Suprapubic skin (tissue), 4 donors: Measurements from ENCODE around the gene SLK. TPM values are rescaled to one million over a fixed set of nuclear protein-coding genes. Genes with fewer than 3 reads are reported as not detected.

Source experiments
- DNase-seq, 2 donors: peaks; one replicate each; pipeline ENCODE4 v3.0.0-alpha.2; 2019; ENCODE audit warnings: low spot score in 2 of 2
- H3K27ac ChIP-seq: fragments of 200-600 bp; sonication (generic); one replicate; pipeline ENCODE4 v1.5.1; 2019
- H3K27me3 ChIP-seq: fragments of 200-600 bp; sonication (generic); one replicate; pipeline ENCODE4 v1.5.1; 2019
- H3K36me3 ChIP-seq: fragments of 200-600 bp; sonication (generic); one replicate; pipeline ENCODE4 v1.5.1; 2019
- H3K4me1 ChIP-seq: fragments of 200-600 bp; sonication (generic); one replicate; pipeline ENCODE4 v1.5.1; 2019
- H3K4me3 ChIP-seq: fragments of 200-600 bp; sonication (generic); one replicate; pipeline ENCODE4 v1.5.1; 2019; ENCODE audit warnings: mild to moderate bottlenecking
- H3K9me3 ChIP-seq: fragments of 200-600 bp; sonication (generic); one replicate; pipeline ENCODE4 v1.5.1; 2019
- EP300 ChIP-seq: sonication (generic); formaldehyde crosslinking; IDR thresholded peaks from one replicate; pipeline ENCODE4 v1.6.1; 2017; ENCODE audit warnings: antibody characterized with exemption
- POLR2A ChIP-seq, 2 donors: fragments of 450-650 bp; IDR thresholded peaks; one replicate each; pipeline ENCODE4 v1.6.1; 2017; ENCODE audit warnings: antibody characterized with exemption in 2 of 2, mild to moderate bottlenecking in 2 of 2, moderate library complexity in 2 of 2
- POLR2AphosphoS5 ChIP-seq, 3 donors: sonication (generic); formaldehyde crosslinking; IDR thresholded peaks; one replicate each; pipeline ENCODE4 v1.6.1; 2017; ENCODE audit warnings: antibody characterized with exemption in 3 of 3
- WGBS: methylation state at CpG from one replicate; pipeline ENCODE4 v1.1.5; 2018; 5-methylcytosine and 5-hydroxymethylcytosine counted together
- total RNA-seq, 4 donors: library from RNA; depleted of rRNA; stranded (reverse); fragments of >200 nt; gene quantifications; one replicate each; pipeline ENCODE4 v1.1.0, GENCODE V29; 2016
- TF ChIP-seq, protein P1 (sequence below), 2 donors: fragments of 200-600 bp in 1 of 2; fragments of 450-650 bp in 1 of 2; sonication (generic) in 1 of 2; IDR thresholded peaks; one replicate each; pipeline ENCODE4 v1.5.1; 2016 to 2019; ENCODE audit warnings: antibody characterized with exemption in 2 of 2, mild to moderate bottlenecking in 1 of 2, moderate library complexity in 1 of 2

SLK gene
- total RNA-seq, 4 donors from 2014 or later = 38.1 to 81.4 (median 56.3) TPM

GRCh38 chr10:104036518-104037260 lies 69.7 kb downstream of the SLK start:
- Histone ChIP-seq H3K4me1 (no peaks in the 10 kb centered on the region), H3K4me3 (no peak overlapping the region), H3K9me3 (no peaks in the 10 kb centered on the region), H3K27me3 (no peaks in the 10 kb centered on the region), H3K36me3 (peaks cover 30% of the 10 kb centered on the region), H3K27ac (no peak overlapping the region)
- 78% methylated on average over 17 of the region's 21 CpGs for WGBS
- no peak for DNase-seq
- TF ChIP-seq, protein P1, sequence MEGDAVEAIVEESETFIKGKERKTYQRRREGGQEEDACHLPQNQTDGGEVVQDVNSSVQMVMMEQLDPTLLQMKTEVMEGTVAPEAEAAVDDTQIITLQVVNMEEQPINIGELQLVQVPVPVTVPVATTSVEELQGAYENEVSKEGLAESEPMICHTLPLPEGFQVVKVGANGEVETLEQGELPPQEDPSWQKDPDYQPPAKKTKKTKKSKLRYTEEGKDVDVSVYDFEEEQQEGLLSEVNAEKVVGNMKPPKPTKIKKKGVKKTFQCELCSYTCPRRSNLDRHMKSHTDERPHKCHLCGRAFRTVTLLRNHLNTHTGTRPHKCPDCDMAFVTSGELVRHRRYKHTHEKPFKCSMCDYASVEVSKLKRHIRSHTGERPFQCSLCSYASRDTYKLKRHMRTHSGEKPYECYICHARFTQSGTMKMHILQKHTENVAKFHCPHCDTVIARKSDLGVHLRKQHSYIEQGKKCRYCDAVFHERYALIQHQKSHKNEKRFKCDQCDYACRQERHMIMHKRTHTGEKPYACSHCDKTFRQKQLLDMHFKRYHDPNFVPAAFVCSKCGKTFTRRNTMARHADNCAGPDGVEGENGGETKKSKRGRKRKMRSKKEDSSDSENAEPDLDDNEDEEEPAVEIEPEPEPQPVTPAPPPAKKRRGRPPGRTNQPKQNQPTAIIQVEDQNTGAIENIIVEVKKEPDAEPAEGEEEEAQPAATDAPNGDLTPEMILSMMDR (IDR thresholded peaks at IDR 0.05) = no peak
- TF ChIP-seq POLR2A (IDR thresholded peaks at IDR 0.05) = no peak
- no peak for TF ChIP-seq POLR2AphosphoS5 (IDR thresholded peaks at IDR 0.05)
- TF ChIP-seq EP300 = no peak

DNA sequence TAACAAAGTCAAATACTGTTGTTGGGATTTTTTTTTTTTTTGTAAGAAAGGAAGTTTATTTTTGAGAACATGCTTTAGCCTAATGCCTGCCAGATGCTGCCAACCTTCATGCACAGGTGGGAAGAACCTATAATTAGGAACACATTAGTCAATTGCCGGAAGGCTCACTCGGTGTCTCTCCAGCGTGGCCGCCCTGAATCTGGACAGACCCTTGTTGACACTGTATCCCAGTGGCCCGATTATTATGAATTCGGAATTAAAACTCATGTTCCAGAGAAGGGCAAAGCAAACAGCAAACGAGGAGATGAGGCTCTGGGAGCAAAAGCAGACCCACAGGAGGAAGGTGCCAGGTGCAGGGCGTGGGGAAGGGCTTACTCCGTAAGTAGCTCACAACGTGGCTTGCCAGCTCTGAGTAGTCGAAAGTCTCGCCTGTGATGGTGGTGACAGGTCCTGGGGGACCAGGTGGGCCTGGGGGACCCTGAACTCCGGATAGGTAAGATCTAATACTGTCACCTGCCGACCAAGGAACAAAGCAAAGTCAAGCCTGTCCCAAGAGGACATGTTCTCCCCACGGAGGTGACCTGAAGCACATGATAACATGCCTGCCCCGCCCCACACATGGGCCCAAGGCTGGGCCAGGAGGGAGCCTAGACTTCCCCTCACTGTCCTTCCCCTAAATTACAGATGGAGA lies 70.5 kb downstream of the SLK start:
- no peak overlapping the region for H3K27ac ChIP-seq
- no peaks in the 10 kb centered on the region for H3K4me1 ChIP-seq
- H3K27me3 ChIP-seq = no peaks in the 10 kb centered on the region
- DNase-seq = no peak
- peaks cover 28% of the 10 kb centered on the region for H3K36me3 ChIP-seq
- WGBS = 71% methylated on average over 16 of the region's 16 CpGs
- no peaks in the 10 kb centered on the region for H3K9me3 ChIP-seq
- H3K4me3 ChIP-seq = no peak overlapping the region
- TF ChIP-seq EP300 (no peak), POLR2AphosphoS5 (IDR thresholded peaks at IDR 0.05) (no peak), POLR2A (IDR thresholded peaks at IDR 0.05) (no peak)
- TF ChIP-seq, protein P1 (IDR thresholded peaks at IDR 0.05) = no peak

DNA sequence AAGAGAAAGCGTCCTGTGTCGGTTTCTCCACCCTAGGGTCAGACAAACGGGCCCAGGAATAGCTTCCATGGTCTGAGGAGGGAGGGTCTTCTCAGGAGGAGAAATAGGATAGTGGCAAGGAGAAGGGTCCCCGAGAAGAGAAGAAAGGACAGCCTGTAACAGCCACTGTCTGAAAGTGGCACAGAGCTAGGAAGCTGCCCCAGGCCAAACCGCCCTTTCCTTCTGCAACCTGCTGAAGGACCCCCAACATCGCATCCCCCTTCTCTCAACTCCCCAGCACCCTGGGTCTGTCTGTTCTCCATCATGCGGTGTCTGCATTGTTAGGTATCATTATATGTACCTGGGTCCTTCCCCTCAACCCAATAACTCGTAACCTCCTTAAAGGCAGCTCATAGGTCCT lies 71.6 kb downstream of the SLK start:
- Histone ChIP-seq H3K4me1 (no peaks in the 10 kb centered on the region), H3K4me3 (no peak overlapping the region), H3K9me3 (no peaks in the 10 kb centered on the region), H3K27ac (no peak overlapping the region), H3K27me3 (no peaks in the 10 kb centered on the region), H3K36me3 (peaks cover 18% of the 10 kb centered on the region)
- TF ChIP-seq POLR2AphosphoS5 (IDR thresholded peaks at IDR 0.05) (no peak), POLR2A (IDR thresholded peaks at IDR 0.05) (no peak), EP300 (no peak)
- TF ChIP-seq, protein P1 (IDR thresholded peaks at IDR 0.05) = no peak
- no peak for DNase-seq
- WGBS = 82% methylated on average over 8 of the region's 8 CpGs

GRCh38 chr10:104038958-104039752 lies 72.2 kb downstream of the SLK start:
- Histone ChIP-seq H3K9me3 (no peaks in the 10 kb centered on the region), H3K27ac (no peak overlapping the region), H3K4me1 (no peaks in the 10 kb centered on the region), H3K27me3 (no peaks in the 10 kb centered on the region), H3K36me3 (peaks cover 12% of the 10 kb centered on the region), H3K4me3 (no peak overlapping the region)
- TF ChIP-seq, protein P1 (IDR thresholded peaks at IDR 0.05) = no peak
- no peak for TF ChIP-seq POLR2AphosphoS5 (IDR thresholded peaks at IDR 0.05)
- TF ChIP-seq EP300 = no peak
- no peak for TF ChIP-seq POLR2A (IDR thresholded peaks at IDR 0.05)
- 74% methylated on average over 4 of the region's 7 CpGs for WGBS
- DNase-seq = no peak

- H3K27ac ChIP-seq = no peak overlapping the region
- H3K4me1 ChIP-seq = no peaks in the 10 kb centered on the region
- H3K4me3 ChIP-seq = no peak overlapping the region
- TF ChIP-seq, protein P1 (IDR thresholded peaks at IDR 0.05) = no peak
- TF ChIP-seq POLR2AphosphoS5 (IDR thresholded peaks at IDR 0.05) (no peak), EP300 (no peak), POLR2A (IDR thresholded peaks at IDR 0.05) (no peak)
- WGBS = 82% methylated on average over 6 of the region's 6 CpGs
- H3K9me3 ChIP-seq = no peaks in the 10 kb centered on the region
- H3K36me3 ChIP-seq = peaks cover 11% of the 10 kb centered on the region
- no peaks in the 10 kb centered on the region for H3K27me3 ChIP-seq
- DNase-seq = no peak
Measured at GRCh38 chr10:104040382-104040781, 73.4 kb downstream of the SLK start.
